A549 treated with dexamethasone at 1 μM for 4 hours (cell line): ENCODE data around the gene RHBDD1. TPM values are rescaled to one million over a fixed set of nuclear protein-coding genes. Genes with fewer than 3 reads are reported as not detected.

Experiments used
- total RNA-seq: library from RNA; stranded (reverse); fragments of 200-300 nt; extraction: Qiagen RNA extraction; gene quantifications from 5 replicates; pipeline ENCODE4 v1.2.3, GENCODE V29; 2022

The RHBDD1 gene, protein sequence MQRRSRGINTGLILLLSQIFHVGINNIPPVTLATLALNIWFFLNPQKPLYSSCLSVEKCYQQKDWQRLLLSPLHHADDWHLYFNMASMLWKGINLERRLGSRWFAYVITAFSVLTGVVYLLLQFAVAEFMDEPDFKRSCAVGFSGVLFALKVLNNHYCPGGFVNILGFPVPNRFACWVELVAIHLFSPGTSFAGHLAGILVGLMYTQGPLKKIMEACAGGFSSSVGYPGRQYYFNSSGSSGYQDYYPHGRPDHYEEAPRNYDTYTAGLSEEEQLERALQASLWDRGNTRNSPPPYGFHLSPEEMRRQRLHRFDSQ
- total RNA-seq = 7.1 to 14.1 TPM (median 10.5 TPM) in 5 replicates

DNA sequence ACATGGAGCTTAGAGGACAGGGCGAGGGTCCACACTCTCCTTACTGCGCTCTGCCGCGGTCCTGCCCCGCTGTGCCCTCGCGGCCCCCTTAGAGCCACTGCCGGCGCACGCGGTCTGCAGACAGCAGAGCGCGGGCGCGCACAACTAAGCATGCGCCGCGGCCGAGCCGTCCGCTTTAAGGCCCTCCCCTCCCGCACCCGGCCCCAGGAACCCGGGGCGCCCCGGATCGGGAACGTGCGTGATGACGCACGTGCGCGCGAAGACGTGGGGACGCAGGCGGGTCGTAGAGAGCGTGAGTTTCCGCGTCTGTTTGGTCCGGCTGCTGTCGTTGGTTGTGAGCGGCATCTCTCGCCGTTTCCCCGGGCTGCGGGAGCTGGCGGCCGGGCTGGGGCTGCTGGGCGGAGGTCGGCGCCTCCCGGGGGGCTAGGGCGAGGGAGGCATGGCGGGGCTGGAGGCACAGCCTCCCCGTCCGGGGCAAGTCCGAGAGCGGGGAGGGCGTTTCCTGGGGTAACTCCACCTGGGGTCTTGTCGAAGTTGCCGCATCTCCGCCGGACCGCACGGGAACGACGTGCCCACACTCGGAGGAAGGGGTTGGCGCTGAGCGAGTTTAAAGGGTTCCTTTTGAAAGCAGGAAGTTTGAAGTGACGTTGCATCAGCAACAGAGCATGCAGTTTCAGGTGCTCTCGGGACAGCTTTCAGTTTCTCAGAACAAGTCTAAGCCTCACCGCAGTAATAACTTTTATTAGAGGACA lies at the start of gene RHBDD1:
TSS of gene RHBDD1 (plus strand) at position 259 of the 752 bp plus-strand sequence. CDS start 28,640 bp downstream, outside the sequence.

DNA sequence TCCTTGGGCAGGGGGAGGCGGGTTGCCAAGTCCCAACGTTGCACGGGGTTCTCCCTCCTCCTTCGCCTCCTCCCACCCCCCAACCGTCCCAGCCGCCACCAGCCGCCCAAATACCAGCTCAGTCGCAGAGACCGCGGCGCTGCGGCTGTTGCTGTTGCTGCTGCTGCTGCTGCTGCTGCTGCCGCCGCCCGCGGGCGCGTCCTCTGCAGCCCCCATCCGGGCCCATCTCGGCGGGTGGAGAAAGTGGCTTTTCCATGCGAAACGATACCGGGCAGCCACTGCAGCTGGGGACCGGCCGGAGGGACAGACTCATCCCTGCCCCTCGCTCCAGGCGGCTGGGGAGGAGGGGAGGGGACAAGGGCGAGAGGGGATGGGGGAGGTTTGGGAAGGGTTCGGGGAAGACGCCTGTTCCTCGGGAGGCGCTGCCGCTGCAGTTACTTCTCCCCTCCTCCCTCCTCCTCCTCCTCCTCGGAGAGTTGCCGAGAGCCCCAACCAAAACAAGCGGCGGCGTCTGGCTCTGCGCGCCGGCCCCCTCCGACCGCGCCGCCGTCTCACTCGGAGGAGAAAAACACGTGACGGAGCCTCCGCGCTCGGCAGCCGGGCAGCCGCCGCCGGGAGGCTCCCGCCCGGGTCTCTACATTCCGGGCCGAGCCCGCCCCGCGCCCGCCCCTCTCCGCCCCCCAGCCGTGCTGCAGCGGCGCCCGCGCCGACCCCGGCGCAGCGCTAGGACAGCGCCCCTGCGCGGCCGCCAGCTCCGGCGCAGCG lies 36.5 kb upstream of the RHBDD1 start, which contains the start of gene IRS1:
TSS of gene IRS1 (minus strand) at position 610 of the 765 bp plus-strand sequence. CDS start 1,082 bp downstream, outside the sequence.

Other genes starting within 250 kb of the RHBDD1 start
- gene IRS1, start 36.2 kb upstream of the RHBDD1 start, total RNA-seq = 9.5 to 15.0 TPM (median 14.9 TPM) in 5 replicates